OCI-M2 (cell line): ENCODE results near the gene METTL6.
"Not testable (repeated sequence)": the region's sequence is repeated elsewhere in the genome, so short reads cannot be mapped to it uniquely, and the experiment has no call there.

Experiments used
- DNase-seq: peaks from one replicate; lab custom pipeline; 2025; ENCODE audit not compliant: unreplicated experiment; lab: John Stamatoyannopoulos, UW

Gene METTL6

DNA sequence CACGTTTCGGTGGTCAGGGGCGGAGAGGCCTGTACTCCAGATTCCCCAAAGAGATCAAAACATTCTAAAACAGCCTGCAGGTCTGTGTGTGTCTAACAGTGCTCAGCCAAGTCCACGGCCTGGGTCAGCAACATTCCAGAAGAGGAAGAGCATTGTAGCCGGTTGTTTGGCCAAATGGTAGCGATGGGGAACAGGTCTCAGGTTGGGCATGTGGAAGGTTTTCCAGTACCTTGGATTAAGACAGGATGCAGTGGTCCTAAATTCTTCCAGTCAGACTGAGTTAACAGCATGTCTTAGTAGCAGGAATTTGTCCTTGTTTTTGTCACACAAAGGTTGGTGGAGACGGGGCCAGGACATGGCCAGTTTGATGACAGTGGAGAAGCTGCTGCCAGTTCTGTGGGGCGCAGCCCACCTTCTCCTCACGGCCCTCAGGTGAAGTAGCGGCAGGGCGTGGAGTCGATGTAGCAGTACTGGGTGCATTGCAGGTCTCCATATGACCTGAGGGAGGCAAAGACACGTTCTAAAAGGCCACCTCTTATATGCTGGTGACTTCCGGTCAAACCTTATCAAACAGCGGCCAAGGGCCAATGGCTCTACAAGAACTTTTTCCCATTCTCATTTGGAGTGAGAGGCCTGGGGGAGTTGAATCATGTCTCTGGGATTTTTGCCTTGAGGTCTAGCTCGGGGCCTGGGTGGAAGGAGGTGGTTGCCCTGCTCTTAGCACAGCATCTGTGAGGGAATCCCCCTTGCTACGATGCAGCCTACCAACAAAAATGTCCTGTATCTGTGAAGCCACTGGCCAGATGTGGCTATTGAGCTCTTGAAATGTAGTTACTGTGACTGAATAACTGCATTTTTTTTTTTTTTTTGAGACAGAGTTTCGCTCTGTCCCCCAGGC, 24.1 kb upstream of the METTL6 start:
- no peak for DNase-seq

DNA sequence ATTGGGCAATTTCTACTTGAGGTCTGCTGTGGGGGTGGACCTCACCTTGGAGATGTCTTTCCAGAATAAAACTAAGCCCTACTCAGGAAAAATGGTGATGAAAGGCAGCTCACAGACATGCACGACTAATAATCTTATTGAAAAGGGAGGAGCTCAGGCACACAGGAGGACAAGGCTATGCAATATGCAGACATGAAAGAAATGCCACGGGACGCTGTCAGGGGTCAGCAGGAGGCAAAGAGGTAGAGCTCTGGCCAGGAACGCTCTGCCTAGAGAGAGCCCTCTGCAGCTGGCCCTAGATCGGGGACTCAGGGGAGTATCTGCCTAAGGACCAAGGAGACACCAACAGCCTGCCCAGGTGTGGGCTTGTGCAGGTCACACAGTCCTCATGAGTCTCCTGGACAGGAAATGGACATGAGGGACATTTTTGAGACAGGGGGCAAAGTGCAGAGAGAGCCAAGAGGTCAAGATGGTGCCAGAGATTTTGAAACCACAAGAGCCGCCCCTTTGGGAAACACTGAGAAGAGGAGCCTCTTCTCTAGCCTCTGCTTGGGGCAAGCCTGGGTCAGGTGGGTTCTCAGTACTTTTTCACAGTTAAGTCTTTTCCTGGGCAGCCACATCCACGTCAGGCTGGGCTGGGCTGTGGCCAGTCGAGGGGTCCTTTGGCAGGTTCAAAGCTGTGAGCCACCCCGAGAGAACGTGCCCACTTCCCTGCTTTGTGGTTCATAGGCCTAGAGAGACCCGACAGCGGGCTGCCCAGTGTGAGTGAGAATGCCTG, 23.3 kb upstream of the METTL6 start:
- DNase-seq, result no peak

DNA sequence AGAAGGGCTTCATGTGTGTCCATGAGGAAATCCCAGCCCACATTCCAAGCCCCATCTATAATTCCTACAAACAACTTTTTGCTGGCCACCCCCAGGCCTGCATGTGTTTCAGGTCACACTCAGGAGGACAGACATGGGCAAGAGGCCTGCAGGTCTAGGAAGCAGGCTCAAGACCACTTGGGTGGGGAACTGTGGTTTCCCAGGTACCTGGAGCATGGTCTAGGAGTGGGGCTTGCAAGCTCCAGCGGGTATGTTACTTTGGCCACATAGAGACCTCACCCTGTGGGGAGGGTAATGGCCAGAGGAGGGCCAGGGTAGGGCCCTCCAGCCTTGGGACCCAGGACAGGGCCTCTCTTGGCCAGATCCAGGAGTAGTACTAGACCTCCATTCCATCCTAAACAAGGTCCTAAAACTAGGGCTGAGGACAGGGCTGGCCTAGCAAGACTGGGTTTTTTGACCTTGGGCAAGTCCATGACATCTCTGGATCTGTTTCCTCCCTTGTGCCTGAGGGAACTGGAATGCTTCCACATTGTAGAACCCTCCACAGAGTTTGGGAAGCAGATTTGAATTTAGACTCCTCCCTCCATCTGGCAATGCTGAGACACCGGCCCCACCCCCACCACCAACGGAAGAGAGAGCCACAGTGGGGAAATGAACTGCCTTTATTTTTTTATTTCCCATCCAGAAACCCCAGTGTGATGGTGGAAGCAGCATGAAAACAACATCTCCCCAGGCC, 22.3 kb upstream of the METTL6 start:
- DNase-seq, result no peak

DNA sequence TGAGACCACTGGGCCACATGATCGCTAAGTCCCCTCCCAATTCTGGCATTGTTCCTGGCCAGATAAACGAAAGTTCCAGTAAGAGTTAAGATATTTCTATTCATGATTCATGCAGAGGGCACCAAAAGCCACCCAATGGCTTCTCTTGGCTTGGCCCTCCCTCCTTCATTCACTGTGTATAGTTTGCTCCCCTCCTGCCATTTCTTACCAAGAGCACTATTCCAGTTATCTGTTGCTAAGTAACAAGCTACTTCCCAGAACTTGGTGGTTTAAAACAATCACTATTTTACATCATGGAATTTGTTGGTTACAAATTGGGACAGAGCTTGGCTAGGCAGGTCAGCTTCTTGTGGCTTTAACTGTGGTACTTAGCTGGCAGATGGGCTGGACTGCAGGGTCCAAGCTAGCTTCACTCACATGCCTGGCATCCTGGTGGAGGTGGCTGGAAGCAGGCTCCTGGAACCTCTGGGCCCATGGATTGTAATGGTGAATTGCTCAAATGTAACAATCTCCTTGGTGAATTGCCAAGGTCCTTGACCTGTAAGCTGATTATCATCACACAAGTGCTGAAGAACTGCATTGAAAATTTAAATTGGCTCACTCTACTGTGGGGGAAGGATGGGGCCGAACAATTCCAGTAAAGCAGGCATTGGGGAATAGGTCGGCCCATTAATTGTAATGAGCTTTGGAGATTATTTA, 16.6 kb upstream of the METTL6 start:
- no peak for DNase-seq

DNA sequence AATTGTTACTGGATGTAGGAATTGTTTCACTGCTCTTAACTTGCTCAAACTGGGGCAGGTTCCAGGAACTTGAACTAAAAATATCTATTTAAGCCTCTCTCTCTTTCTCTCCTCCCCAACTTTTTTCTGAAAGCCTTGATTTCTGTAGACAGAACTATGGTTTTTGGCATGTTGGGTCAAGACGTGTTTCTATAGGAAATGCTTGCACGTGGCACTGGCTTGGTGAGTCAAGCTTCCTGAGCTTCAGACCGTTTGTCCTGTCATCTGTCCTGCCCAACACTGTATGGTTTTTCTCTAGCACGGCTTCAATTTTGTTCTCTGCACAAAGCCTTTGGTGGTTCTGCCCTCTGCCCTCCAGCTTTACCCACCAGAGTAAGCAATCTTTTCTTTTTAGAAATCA, 13.5 kb upstream of the METTL6 start:
- no peak for DNase-seq

DNA sequence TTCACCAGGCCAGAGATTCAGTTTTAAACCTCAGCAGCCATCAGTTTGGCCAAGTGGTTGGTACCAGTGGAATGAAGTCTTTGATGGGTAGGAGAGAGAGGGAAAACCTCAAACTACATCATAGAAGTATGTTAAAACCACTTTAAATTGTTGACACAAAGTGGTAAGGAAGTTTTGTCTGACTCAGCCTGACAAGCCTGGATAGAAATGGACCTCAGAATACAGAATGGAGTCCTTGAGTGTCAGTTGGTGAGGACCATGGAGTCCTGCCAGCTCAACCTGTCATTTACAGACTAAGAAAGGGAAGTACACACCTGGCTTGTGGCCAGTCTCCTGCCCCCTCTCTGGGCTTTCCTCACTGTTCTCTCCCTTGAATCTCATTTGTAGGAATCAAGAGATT, 12.1 kb upstream of the METTL6 start:
- DNase-seq, result no peak

DNA sequence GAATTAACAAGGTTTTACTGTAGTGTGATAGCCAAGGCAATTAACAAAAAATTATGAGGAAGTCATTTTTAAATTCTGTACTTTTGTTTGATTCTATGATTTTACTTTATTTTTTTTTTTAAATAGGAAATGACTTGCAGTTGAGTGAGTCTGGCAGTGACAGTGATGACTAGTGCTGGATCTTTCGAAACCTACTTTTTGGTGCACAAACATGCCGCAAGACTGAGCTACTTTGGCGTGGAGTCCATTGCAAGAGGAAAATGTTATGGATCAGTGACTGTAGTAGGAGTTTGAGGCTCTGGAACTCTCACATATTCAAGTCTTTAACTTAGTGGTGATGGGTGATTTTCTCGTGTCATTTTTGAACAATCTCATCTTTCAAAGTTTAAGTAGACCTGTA, 11.6 kb upstream of the METTL6 start:
- DNase-seq, result no peak

DNA sequence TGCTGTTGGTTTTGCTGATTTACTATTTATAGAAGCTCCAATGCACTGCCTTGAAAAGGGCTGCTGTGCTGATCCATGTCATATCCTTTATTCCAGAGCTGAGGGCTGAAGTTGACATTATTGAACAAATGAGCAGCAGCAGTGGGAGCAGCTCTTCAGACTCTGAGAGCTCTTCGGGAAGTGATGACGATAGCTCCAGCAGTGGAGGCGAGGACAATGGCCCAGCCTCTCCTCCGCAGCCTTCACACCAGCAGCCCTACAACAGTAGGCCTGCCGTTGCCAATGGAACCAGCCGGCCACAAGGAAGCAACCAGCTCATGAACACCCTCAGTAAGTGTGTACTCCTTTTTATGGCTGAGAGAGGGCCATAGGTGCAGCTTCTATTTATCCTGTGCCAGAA, 8.9 kb upstream of the METTL6 start:
- no peak for DNase-seq

DNA sequence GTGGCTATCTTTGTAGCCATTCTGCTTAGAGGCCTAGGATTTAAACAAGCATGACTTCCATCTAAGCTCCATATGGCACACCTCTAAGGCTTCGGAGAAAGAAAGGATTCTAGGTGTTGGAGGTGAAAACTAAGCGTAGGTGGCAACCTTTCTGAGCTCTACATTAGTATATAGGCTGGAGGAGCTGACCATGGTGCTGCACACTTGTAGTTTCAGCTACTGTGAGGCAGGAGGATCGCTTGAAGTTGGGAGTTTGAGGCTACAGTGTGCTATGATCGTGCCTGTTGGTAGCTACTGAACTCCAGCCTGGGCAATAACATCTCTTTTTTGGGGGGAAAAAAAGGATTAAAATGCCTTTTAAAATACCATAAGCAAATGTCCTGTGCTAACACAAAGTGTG, 7.4 kb upstream of the METTL6 start:
- no peak for DNase-seq

DNA sequence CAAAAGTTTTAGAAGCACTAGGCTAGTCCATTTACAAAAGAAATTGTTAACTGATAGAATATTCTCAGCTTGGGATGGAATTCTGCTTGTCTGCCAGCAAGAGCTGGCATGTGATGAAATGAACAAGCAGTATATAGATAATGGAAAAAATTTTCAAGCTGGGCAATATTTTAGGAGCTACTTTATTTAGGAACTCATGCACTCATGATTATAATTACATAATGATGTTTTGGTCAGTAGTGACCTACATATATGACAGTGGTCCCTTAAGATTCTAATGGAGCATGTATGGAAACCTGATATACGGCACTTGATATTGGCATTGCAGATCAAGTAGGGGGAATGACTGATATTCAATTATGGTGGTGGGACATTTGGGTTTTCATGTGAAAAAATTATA, 6.2 kb upstream of the METTL6 start:
- no peak for DNase-seq

DNA sequence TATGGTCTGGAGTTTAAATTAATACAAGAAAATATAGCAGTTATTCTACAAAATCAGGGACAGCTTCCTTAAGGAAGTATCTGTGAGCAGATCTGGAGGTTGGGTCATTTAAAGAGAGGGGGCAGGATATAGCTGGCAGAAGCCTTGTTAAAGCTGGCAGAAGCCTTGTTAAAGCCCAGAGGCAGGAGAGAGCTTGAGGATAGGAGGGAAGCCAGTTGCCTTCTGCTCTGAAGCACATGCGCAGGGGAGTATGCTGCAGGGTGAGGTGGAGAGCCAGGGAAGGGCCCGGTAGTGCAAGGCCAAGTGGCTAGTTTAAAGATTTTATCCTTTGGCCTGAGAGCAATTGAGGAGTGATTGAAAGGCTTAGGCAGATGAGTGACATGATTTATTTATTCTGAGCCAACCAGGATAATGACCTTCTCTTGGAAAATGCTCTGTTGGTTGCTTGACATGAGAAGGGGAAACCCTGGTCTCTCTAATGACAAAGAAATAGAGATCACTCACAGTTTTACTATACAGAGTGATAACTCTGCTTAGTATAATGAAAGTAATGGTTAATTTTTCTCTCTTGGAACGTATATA, 4.0 kb upstream of the METTL6 start:
- DNase-seq, result no peak

DNA sequence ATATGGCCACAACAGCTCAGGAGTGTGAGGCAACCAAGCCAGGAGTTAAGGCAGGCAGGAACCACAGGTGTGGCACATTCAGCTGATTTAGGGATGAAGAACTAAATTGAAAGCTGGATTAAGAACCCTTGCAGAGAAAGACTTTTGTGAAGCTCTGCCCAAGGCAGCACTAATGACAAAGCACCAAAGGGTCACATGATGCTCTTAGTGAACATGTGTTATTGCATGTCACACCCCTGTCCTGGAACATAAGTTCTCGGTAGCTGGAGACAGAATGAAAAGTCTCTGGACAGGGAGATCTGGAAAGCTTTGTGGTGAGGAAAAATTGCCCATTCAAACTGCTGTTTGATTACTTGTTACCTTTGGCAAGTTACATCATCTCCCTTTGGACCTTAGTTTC, 3.3 kb upstream of the METTL6 start:
- no peak for DNase-seq

DNA sequence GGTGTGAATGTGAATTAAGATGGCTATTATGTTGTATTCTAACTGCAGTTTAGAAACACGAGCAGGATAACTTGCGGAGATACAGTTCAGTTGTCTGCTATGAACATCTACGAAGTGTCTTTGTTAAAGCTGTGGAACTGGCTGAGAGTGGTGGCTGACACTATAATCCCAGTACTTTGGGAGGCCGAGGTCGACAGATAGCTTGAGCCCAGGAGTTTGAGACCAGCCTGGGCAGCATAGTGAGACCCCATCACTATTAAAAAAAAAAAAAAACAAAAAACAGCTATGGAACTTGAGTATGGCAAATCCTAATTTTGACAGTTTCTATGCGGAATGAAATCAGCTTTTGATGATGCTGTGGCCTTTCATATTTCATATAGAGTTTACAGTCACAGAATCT, 1.7 kb upstream of the METTL6 start:
- no peak for DNase-seq

DNA sequence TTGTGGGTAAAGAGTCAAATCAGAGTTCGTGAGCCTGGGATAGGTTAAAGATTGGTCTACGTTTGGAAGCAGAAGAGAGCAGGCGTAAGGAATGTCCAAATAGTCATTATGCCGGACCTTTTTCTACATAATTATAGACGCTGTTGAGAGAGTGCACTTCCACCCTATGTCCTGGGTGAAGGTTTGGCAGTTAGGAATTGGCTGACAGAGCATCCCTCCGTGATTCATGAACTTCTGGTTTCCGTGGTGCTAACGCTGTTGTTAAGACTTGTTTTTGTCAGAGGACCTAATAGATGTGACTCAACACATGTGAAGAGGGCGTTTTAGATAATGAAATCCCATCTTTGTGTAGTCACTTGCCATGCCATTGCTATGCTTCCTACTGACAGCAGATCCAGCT, 1.2 kb upstream of the METTL6 start:
- no peak for DNase-seq

DNA sequence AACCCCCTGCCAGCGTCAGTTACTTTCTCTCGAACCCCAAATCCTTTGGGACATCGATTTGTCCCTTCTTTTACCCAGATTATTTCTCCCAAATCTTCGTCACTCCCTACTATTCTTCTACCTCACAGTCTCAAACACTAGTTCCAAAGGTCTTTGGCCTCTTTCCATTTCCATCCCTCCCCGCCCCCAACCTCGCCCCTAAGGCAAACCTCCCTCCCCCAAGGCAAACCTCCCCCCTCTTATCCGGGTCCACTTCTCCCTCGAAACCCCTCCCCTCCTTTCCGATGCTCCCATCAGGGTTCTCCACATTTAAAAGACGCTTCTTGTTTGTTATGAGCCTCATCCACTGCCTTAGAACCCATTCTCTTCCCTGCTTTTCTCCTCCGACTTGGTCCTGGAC, 637 bp upstream of the METTL6 start:
- DNase-seq, result no peak

DNA sequence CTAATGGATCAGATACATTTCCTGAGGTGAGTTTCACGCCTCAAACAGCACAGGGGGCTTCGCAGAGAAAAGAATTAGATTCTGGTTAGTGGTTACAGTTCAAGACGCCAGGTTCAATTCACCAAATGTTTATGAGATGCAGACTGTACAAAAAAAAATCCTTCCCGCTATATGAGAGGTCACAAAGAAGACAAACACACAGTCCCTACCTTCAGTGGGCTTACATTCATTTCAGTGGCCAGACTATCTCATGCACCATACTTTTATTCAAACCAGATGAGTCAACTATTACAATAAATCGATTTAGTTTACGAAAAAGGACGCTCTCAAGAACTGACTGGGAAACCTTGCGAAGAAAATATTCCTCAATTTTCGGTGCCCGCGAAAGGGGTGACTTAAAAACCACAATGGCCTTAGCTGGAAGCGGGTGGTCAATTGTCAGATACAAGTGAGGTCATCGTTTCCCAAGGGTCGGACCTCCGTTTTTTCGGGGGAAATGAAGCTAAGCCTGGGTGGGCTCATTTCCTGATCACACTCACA, 695 bp downstream of the METTL6 start:
- DNase-seq, result no peak

DNA sequence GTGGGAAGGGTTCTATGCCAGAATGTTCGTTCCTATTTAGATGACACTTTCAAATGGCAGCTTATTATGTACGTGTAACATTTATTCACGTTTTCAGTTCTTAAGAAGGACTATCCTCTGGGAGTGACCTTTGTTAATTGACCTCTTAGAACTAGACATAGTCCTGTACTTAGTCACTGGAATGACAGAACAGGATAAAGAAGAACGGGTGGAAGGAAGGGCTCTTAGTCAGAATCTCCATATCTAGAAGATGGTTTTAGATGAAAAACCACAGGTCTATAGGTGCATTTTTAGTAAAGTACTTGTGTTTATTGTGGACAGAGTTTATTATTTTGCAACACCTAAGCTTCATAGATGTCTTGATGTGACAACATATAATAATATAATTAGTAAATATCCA, 6.5 kb downstream of the METTL6 start:
- DNase-seq, result no peak

DNA sequence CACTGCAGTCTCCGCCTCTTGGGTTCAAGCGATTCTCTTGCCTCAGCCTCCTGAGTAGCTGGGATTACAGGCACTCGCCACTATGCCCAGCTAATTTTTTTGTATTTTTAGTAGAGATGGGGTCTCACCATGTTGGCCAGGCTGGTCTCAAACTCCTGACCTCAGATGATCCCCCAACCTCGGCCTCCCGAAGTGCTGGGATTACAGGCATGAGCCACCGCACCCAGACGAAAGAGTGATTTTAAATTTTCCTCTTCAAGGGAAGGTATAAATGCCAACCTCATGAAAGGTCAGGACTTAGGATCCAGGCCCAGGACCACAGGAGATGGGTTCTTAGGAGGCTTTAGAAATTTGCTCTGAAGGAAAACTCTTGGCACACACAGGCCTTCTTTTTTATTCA, 16.4 kb downstream of the METTL6 start:
- DNase-seq, result not testable (repeated sequence)

DNA sequence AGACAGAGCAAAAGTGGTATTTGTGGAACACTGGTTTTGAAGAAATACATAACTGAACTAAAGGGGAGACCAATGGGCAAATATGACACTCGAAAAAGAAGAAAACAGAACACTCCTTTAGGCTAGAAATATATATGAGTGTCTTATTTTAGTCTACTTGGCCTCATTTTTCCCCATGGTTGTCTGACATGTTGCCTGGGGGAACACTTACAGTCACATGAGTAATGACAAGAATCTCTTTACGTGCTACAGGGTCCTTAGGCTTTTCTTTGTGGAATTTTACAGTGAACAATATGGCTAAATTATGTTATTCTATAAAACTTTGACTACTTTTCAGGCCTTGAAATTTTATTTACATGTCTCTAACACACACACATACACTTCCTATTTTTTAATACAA, 17.6 kb downstream of the METTL6 start:
- DNase-seq, result no peak

DNA sequence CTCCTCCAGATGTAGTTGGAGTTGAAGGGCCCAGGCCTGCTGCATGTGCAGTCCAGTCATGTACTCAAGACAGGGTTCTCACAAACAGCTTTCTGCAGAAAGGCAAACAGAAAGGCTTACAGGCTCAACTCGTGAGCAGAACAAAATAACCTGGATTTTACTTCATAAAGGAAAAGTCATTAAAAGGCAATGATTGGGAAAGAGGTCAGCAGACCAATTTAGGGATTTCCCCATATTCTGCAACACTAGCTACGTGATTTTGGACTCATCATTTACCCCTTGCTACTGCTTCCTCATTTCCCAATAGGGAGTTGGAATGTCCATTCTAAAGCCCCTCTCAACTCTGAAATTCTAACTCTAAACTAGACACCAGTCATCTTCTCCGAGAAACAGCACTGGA, 18.1 kb downstream of the METTL6 start:
- DNase-seq, result no peak
